ENCODE data around the gene PLA2R1.

Gene PLA2R1

DNA sequence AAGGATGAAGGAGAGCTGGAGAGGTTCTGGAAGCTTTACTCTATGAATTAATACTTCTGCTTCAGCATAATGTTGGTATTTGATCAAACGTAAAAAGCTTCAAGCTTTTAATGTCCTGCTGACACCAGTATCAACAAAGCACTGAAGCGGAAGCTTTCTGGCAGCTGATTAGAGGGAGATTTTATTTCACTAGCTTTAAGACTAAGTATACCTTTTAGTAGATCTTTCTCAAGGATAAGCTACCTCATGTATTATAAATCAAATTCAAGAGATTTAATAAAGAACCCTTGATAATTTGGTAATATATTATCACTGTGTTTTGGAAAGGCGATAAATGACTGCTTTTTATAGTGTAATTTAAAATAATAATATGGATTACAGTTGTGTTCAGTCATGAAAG is 136.4 kb downstream of the PLA2R1 start:
- DNase-seq, result no peak

DNA sequence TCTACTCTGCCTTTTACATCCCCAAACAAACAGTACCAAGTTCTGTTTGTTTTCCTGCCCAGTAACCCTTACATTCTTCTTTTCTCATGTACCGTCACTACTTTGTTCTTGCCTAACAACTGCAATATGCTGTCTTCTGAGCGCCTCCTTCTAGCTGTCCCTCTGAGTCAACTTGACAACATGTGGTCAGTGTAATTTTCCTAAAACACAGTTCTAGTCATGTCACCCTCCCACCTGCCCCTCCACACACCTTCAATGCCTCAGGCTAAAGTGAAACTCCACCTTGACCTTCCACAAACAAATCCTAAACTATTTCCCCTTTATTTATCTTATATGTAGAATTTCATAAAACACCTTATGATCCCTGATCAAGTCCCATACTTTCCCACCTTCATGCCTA is 139.9 kb downstream of the PLA2R1 start:
- DNase-seq, result no peak

DNA sequence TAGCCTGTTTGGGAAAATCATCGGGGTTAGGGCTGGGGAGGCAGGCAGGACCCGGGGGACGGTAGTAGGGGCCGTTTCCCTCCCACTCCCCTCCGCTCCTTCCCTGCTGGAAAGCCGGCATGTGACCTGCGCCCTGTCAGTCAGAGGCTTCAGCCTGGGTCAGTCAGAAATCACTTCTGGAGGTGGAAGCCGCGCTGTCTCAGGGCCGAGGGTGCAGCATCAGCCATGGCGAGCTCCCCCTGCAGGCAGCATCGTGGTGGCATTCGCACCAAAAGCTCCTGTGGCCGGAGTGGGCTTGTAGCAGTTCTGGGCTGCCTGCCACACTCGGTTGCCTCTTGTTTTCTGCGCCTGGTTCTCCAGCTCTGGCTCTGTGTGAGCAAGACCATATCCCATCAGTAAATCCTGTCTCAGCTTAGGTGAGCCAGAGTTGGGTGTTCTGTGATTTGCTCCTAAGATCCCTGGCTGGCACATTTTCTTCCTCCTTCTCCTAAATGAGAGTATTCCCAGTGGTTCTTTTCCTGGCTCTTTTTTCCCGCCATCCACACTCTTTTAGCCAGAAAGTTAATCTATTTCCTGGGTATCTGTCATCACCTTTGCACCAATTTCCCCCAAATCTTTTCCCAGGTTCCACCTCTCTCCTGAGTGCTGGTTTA is 140.5 kb downstream of the PLA2R1 start:
- peak; percentile 80 to 84 for DNase-seq

DNA sequence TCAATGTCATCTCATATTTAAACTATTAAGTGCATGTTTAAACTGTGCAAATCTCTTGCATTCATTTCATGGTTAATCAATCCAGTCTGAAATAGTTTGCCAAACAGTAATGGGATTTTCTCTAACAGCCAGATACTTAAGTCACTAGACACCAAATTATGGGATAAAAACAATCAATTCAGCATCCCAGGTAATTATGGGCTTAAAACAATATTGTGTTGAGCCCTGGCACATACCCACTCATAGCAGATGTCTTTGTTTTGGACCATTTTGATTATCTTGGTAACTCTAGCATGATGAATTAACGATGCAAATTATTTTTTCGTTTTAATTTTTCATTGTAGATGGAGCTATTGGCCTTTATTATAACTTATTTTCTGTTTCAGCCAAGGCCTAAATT is 145.9 kb downstream of the PLA2R1 start:
- DNase-seq, result no peak

DNA sequence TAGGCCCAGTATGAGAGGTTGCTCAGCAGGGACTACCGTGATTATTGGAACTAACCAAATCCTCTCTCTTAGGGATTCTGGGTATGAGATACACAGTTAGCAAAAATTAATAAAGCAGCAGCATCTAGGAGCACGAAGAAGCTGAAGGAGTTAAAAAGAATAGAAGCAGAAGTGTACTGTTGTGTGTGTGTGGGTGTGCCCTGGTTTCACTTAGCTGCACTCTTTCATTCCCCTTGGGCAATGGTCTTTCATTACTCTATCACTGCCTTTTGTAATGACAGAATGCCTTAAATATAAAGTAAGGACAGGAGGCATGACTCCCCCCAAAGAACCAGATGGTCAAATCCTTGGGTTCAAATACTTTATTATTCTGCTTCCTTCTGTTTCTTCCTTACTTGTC is 148.5 kb downstream of the PLA2R1 start:
- no peak for DNase-seq

DNA sequence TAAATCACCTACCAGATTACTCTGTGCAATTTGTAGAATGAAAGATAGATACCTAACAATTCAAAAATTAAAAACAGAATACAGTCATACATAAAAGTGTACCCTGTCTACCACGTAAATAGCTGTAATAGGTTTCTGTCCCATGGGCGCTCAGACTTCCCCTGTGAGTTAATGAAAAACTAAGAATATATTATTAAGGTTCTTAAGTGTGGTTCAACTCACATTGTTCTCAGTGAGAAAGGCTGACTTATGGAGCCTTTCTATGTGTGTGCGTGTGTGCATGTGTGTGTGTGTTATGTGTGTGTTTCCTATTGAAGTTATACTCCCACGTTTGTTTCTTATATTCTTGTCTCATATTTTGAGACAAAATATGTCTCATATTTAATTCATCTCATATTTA is 149.8 kb downstream of the PLA2R1 start:
- no peak for DNase-seq

DNA sequence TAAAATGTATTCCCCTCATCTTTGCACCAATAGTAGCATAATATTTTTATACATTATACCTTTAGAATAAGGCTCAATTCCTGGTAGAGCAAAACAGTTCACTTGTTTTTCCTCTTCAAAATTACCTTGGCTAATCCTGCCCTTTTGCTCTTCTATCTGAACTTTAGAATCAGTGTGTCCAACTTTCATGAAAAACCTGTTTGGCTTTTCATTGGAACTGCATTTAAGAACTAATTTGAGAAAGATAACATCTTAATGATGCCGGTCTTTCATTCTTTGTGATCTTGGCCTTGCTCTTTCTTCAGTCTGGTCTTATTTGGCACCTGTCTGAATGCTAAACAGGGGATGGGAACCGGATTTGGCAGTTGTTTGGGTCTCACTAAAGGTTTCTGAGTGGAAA is 151.5 kb downstream of the PLA2R1 start:
- DNase-seq, result no peak

DNA sequence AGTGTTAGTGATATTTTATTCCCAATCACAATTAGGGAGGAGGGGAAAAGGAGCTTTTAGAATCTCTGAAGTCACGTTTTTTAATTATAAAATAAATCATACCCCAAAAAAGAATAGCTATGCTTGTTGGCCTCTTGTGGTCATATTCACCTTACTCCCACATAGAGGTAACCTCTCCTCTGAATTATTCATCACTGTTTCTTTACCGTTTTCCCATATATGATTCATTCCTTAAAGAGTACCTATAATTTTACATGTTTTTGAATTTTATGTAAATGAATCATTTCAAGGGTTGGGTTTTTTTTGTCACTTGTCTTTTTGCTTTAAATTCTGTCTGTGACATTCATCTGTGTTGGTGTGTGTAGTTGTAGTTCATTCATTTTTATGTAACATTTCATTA is 153.8 kb downstream of the PLA2R1 start:
- DNase-seq, result no peak

DNA sequence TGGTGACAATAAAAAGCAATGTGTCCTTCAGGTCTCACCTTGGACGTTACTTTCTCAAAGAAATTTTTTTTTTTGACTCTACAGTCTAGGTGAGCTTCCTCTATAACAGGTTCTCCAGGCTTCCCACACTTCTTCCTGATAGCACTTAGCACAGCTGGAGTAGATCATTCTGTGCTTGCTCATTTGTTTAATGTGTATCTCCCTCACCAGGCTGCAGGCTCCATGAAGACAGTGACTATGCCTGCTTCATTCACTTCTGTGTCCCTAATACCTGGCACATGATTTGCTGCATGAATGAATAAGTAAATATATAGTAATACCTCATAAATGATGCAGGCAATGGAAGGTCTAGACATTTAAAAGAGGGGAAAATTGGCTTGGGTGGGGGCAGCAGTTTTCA is 154.5 kb downstream of the PLA2R1 start:
- DNase-seq, result no peak

DNA sequence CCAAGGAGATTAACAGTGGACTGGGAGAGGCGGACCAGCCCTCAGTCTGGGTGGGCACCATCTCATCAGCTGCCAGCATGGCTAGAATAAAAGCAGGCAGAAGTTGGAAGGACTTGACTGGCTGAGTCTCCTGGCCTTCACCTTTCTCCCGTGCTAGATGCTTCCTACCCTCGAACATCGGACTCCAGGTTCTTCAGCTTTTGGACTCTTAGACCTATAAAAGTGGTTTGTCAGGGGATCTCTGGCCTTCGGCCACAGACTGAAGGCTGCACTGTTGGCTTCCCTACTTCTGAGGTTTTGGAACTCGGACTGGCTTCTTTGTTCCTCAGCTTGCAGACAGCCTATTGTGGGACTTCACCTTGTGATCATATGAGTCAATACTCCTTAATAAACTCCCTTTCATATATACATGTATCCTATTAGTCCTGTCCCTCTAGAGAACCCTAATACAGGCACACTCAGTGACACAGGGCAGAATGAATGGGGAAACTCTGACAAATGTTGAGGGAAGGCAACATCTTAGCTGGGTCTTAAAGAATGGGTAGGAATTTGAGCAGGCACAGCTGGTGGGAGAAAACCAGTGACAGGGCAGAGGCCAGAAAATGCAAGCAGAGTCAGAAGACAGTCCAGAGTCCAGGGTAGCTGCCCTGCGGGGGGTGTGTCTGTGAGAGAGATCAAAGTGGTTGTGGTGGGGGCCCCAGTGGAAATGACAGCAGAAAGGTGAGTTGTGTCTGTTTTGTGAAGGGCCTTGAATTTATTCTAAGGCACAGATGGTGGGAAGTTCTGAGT is 156.3 kb downstream of the PLA2R1 start:
- no peak for DNase-seq

DNA sequence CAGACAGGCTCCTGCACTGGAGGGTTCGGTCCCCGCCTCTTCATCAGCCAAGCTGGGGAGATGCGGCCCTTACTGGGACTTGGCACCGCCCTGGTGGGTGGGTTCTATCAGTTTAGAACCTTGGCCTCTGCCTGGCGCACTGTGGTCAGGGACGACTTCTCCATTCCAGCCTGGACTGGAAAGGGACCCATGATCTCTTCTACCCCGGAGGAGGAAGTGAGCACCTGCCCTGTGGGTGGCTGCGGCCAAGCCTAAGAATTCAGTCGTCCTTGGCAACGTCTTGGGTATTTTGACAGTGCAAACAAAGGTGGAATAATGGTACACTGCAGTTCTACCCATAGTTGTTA is 157.5 kb downstream of the PLA2R1 start:
- DNase-seq, result peak; percentile 93 to 94

DNA sequence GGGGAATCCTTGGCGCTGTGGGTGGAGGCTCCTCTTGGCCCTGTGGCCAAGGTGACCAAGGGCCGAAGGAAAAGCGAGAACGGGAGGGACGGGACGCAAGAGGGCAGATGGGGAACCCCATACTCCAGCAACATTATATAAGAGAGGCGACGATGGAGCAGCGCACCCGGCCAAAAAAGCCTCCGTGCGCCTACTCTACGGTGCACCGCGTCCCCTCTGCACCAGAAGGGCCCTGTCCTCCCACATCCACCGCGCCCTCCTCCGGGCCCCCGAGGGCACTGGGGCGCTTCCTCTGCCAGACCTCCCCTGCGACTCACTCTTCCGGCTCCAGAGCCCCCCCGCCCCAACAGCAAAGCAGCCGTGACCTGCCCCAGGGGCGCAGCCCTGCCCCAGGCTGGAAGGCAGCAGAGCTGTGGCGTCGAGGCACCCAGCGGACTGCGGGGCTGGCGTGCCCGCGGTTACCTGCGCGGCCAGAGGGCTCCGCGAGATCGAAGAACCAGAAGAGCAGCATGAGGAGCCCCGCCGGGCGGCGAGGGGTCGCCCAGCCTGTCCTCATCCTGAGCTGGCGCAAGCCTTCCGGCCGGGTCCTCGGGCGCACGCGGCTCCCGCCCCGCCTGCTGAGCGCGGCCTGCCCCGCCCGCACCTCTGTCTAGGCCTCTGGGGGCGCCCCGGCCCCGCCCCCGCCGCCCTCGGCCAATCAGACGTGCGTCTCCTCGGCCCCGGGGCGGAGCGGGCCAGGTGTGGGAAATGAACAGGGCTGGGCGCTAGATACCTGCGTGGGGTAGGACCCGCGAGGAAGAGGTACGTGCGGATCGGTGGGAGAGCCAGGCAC is 158.1 kb downstream of the PLA2R1 start, which contains the start of gene LY75:
LY75 (minus strand) TSS at position 630 of the 832 bp plus-strand sequence.
- DNase-seq, result peak; percentile 90 to 92

DNA sequence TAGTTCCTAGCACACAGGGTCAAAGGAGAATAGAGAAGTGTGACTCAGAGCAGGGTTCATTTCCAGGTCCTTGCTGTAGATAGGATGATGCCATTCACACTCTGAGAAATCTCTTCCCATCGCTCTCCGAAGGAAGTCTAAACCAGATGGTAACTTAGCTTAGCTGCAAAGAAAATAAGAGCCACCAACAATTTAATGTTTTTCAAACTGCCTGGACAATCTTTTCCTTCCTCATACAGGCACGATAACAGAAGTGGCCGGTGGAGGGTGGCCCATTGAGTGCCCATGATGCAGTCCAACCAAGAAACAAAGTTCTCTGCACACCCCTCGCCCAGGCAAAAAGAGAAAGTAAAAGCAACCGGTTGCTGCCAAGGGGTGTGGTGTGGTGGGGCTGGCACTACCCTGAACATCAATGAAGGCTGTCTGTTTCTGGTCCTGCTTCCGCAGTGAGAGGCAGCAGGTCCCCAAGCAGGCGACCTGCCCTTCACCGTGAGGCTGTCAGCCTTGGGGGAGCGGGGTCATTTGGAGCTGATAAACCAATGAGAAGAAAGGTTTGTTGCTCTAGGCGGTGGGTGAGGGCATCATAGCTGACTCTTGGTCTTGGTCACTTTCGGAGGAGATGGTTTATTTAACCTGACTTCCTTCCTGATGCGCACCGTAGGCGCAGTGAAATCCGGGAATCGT is 158.8 kb downstream of the PLA2R1 start:
- peak; percentile 29 to 55 for DNase-seq

DNA sequence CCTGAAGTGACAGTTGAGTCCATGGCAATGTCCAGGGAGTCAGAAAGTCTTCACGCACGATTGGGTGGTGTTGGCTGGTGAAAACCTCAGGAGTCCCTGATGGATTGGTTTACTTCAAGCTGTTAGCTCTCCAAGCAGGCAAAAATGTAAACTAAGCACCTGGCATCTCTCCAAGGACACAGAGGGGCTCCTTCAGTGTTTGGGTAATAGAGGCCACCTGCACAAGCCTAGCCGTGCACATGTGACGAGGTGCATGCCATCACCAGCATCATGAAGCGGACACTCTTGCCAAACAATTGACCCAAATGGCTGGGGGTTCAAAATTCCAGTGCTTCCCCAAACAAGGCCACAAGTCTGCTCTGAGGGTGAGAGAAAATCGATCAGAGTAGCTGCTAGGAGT is 159.7 kb downstream of the PLA2R1 start:
- DNase-seq, result no peak

DNA sequence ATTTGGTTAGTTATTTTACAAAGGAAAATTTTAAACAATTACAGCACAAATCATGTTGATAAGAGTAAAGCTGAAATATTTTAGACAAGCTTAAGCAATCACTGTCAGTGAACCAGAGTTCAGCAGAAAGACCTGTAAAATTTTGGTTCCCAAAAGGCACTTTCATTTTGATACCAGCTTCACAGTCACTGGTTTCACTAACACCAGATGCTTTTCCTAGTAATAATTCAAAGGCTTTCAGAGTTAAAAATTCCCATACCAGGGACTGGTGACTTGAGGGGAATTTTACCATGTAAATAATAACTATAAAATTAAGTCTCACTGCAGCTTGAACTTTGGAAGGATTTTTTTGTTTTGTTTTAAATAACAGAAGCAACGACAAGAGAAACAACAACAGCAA is 162.1 kb downstream of the PLA2R1 start:
- DNase-seq, result no peak

DNA sequence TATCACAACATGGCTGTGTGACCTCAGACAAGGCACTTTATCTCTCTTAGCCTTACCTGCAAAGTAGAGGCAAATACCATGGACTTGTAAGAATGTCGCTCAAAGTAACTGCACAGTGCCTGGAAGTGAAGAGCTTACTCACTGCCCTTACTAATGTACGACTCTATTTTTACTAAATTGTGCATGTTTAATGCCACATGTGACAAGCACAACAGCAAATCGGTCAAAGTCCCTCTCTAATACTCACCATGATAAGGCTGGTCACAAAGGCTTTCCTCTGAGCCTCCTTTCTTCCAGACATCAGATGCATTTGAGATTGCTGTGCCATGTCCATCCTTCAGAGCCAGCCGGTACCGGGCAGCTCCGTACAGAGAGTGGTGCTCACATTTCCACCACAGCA is 164.0 kb downstream of the PLA2R1 start:
- DNase-seq, result no peak

DNA sequence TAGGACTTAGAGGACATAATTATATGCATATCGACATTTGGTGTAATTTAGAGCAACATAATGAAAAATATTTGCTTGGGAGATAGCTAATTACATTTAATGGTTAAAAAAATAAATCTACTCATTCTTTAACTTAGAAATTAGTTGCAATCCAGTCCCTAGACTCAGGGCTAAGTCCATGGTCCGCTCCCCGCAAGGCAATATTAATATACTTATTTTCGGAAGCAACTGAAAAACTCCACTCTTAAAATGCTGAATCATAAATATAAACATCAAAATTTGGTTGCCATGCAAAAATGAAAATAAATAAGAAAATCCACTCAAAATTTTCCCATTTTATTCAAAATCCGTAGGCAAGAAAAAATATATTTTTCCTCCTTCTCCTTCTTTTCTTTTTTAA is 164.7 kb downstream of the PLA2R1 start:
- DNase-seq, result no peak

DNA sequence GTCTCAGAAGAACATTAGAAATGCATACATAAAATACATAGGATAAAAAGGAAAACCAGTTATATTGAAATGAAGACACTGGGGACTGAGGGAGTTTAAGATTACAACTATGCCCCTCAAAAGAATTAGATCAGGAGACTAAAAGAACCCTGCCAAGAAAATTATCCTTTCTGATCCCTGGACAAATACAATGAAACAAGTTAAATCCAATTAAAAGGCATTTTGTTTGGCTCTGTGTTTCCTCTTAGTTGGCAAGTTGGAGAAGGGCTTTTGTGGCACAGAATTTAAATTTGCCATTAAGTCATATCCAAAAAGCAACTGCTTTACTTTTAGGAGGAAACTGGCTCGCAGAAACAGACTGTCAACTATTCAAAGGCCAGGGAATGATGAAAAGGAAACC is 165.3 kb downstream of the PLA2R1 start:
- DNase-seq, result no peak

DNA sequence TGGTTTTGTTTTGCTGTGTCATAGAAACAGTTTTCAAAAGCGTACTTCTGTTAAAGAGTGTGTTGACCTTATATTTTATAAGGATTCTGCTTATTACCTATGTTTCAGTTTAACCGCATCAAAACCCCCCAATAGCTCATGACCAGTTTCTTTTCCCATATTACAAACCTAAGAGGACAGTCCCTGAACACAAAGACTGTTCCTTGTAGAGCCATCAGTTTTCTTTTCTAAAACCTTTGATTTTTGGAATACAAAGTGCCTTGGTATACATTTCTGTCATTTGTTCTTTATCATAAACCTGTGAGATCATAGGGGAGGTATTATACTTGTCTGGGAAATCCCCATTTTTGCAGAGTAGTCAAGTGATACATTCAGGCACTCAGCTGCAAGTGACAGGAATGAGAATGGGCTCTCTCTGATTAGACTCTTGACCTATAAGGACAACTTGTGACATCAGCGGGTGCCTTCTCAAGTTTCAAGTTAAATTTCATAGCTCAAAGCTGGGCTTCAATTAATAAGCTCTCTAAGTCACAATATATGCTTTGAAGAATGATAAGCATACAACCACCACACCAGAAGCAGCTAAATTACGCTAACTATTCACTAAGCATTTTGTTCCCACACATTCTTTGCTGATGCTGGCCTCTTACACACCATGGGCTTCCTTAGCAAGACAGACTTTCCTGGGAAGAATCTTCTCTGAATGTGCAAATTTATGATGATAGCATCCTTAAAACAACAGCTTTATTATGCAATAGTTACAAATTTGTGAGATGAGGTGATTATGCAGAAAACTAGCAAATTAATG is 167.0 kb downstream of the PLA2R1 start:
- DNase-seq, result no peak

DNA sequence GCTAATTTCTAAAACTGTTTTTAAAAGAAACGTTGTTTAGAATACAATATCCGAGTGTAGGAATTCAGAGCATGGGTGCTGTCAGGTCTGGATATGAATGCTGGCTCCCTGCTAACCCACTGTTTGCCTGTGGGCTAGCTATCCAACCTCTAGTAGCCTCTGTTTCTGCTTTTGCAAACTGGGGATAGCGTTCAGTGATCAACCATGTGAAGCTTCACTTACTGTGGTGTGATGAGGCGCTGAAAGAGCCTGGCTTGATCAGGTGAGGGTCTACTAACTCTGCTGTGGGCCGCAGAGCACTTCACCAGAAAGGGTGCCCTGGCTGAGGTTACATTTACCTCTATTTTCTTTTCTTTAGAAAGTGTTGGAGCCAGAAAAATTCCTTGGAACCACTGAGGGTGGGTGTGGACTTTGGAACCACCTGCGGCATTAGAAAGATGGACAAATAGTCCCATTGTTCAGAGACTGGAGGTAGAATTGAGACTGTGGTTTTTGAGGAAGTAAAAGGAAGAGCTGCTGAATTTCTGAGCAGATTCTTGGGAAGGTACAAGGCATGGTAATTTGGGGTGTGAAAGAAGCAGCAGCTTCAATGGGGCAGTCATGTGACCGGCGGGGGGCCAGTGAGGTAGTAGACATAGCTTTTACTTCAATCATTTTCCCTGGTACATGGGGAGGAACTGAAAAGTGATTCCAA is 168.1 kb downstream of the PLA2R1 start:
- peak in 1 of 2 experiments; percentile 14 for DNase-seq

DNA sequence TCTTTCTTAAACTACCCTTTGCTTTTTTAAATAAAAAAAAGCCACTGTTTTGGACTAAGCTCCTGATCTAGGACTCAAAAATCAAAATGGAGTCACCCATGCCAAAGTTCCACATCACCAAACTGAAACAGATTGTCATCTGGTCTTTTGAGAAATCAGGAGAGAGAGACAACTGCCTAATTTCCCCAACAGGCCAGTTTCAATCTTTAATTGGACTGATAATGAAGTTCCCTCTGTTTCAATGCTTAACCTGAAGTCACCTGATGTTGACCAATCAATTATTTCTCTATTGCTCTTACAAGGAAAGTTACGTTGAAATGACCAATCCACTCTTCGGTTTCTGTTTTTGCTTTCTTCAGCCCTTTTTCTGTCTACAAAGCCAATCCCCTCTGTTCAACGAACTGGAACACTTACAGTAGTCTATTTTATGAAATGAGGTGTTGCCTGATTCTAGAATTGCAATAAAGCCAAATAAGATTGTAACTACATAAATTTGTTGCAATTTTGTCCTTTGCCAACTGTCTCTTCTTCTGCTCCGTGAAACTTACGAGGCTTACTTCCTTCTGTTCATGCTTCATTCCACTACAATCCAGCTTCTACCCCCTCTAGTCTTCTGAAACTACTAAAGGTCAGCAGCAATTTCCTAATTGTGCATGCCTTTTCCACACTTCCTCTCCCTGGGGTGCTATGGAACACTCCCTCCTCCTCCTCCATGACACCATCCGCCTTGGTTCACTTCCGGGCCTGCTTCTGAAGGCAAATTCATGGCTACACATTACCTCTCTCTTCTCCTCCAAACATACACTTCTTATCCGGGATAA is 169.2 kb downstream of the PLA2R1 start:
- no peak for DNase-seq

Data from Kasumi-1 (cell line).